ENCODE measurements around the gene HSPA12A.

The HSPA12A gene

GRCh38 chr10:116690356-116691322, 51.7 kb downstream of the HSPA12A start:
- DNase-seq (ENCODE audit: low read depth) = no peak

- no peak for DNase-seq (ENCODE audit: low read depth)
These were observed 52.6 kb downstream of the HSPA12A start for GRCh38 chr10:116689744-116690143.

DNA sequence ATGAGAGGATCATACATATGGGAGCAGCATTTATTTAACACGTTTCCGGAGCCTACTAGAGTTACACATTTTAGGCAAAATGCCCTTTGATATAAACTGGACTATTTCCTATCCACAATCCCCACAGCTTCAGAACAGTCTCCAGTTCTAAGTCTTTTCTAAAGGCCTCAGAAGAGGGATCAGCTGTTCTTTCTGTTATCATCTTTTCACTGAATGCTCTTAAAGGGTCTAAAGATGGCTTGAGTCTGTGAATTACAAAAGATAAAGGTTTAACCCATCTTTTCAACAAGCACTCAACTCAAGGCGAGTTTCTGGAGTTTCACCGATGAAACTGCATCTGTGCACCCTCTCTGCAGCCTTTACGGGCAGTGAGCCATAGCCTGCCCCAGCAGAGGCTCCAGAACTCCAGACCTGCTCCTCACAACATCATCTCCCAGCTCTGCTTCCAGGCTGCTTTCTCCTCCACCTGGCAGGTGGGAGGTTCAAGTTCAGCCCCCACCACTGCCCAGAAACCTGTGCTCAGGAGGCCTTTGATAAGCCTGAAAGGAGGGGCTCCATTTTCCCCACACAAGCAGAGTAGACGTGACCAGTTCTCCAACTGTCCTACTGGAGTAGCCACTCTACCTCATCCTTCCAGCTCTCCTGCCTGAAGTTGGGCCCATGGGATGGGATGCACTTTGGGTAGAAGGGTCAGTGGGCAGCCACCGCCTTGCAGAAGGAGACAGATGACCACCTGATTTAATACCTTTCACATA, 53.4 kb downstream of the HSPA12A start:
- no peak for DNase-seq (ENCODE audit: low read depth)

DNA sequence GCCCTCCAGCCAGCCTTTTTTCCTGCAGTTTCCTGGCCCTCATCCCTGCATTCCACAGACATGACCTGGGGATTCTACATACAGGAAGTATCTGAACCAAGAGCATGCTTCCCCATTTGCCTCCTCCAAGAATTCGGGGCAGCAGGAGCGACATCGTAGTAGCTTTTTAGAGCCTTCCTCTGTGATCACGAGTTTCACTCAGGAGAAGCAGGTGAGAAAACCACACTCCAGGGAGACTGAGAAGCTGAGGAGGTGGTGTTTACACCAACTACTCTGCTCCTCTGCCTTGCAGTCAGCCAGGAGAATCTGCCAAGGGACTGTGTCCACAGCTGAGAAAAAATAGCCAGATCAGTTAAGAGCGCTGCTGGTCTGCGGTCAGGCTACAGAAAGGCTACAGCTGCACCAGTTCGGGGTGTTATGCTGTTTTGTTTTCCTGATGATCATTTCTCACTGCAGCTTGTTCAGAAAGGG, 54.1 kb downstream of the HSPA12A start:
- peak; percentile 69 for DNase-seq (ENCODE audit: low read depth)

- DNase-seq (ENCODE audit: low read depth) = no peak
These were observed 54.7 kb downstream of the HSPA12A start for GRCh38 chr10:116687633-116688032.

DNA sequence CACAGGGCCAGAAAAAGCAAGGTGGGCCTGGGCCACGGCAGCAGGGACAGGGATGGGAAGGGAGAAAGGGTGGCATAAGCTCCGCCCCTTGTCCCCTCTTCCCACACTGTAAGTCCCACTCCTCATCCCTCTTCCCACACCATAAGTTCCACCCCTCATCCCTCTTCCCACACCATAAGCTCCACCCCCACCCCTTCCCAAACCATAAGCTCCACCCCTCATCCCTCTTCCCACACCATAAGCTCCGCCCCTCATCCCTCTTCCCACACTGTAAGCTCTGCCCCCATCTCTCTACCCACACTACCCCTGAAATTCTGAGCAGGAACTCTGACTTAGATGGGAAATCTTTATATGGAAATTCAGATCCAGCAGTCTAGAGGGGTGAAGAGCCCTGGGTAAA, 55.7 kb downstream of the HSPA12A start:
- no peak for DNase-seq (ENCODE audit: low read depth)

- no peak for DNase-seq (ENCODE audit: low read depth)
These were observed 56.6 kb downstream of the HSPA12A start for GRCh38 chr10:116685807-116686206.

DNA sequence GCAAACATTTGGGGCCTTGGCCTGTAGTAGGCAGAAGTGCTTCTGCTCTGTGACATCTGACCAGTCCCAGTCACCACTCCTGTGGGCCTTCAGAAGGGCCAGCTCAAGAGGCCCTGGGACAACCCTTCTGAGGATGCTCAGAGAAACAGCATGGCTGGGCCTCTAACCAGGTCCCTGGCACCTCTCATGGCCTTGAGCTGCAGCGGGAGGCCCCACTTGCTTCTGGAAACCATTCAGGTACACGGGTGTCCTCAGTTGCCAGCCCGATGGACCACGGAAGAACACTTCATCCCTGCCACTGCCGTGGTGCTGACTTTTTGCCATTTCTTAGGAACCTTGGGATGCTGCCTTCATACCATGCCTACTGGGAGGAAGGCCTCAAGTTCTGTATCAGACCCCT, 57.6 kb downstream of the HSPA12A start:
- DNase-seq (ENCODE audit: low read depth) = no peak

- DNase-seq (ENCODE audit: low read depth) = no peak
These were observed 58.5 kb downstream of the HSPA12A start for GRCh38 chr10:116683821-116684220.

DNA sequence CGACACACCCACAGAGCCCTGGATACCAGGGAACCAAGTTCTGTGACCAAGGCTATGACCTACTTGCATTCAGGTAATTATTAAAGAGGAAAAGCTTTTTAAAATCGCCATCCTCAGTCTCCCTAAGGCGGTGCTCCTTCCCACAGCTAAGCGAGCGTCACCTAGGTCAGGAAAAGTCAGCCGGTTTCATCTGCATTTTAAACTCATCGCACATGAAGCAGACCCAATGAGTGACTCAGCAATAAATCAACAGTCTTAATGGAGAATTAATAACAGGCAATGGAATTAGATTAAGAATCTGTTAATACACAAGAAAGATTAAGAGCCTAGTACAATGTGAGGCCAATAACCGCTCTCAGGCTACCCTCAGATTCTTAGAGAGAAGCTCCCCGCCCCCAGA, 59.2 kb downstream of the HSPA12A start:
- no peak for DNase-seq (ENCODE audit: low read depth)

- no peak for DNase-seq (ENCODE audit: low read depth)
These were observed 63.0 kb downstream of the HSPA12A start for GRCh38 chr10:116679351-116679750.

DNA sequence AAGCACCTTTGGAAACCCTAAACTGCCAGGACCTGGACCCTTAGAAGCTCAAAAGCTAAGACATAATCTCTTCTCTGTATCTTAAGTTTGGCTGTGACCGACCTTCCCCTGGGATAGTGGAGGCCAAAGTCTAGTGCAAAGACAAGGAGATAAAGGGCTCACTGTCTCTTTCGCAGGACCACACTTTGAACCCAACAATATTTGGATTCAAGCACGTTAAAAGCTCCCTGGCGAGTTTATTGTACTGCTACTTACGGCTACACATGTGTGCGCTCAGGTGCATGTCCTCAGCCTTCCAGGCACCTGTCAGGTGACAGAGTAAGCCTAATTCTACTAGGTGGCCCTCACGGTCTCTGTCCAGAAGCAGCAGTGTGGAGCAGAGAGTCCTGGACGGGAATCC, 65.7 kb downstream of the HSPA12A start:
- no peak for DNase-seq (ENCODE audit: low read depth)

GRCh38 chr10:116676118-116676517, 66.2 kb downstream of the HSPA12A start:
- no peak for DNase-seq (ENCODE audit: low read depth)

- no peak for DNase-seq (ENCODE audit: low read depth)
These were observed 67.4 kb downstream of the HSPA12A start for GRCh38 chr10:116674901-116675423.

- DNase-seq (ENCODE audit: low read depth) = no peak
These were observed 68.5 kb downstream of the HSPA12A start for GRCh38 chr10:116673866-116674265.

GRCh38 chr10:116672891-116673290, 69.5 kb downstream of the HSPA12A start:
- DNase-seq (ENCODE audit: low read depth) = no peak

GRCh38 chr10:116671274-116671926, 71.0 kb downstream of the HSPA12A start:
- peak; percentile 50 for DNase-seq (ENCODE audit: low read depth)

DNA sequence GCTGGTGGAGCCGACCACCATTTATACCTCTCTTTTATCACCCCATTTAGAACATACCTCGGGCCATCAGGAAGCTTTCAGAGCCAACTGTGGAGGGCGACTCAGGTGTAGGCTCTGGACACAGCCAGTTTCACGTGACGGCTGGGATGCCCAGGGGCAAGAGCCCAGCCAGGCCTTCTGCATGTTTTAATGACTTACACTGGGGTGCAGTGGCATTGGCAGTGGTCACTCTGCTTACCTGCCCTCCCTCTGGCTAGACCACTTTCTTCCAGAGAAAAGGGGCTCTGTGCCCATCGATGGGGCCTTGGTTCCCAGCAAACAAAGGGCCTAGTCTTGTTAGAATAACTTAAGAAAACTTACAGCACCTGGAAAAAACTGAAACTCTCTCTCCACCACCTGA, 71.7 kb downstream of the HSPA12A start:
- DNase-seq (ENCODE audit: low read depth) = no peak

DNA sequence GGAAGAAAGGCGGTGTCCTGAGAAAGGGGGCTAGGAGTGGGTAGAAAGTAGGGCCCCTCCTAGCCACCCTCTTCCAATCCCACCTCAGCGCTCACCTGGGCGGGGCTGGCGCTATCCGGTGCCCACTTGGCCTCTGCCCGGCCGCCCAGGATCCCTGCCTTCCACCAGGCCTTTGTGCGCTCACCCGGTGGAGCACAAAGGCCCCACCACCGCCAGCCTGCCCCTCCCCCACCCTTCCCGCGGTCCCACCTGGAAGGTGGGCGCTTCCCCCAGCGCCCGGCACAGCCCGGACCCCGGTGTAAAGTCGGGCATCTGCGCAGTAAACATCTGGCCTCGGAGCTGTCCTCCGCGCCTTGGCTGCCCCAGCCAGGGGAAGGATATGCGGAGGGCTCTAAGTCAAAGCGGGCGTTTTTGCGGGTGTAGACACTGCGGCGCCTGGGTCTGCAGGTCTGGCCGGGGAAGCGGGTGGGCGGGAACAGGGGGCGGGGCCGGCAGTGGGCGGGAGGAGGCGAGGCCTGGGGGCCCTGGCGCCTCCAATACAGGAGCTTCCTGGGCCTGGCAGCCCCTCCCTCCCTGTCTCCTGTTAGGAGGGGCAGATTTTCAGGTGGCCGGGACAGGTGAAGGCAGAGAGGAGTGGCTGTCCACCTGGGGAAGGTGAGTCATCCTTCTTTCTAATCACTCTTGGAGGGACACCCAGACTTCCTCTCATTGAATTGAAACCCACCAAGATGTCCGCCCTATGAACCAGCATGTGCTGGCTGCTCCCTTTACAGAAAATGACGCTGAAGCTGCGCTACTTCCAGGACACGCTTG, 72.3 kb downstream of the HSPA12A start:
- no peak for DNase-seq (ENCODE audit: low read depth)

DNA sequence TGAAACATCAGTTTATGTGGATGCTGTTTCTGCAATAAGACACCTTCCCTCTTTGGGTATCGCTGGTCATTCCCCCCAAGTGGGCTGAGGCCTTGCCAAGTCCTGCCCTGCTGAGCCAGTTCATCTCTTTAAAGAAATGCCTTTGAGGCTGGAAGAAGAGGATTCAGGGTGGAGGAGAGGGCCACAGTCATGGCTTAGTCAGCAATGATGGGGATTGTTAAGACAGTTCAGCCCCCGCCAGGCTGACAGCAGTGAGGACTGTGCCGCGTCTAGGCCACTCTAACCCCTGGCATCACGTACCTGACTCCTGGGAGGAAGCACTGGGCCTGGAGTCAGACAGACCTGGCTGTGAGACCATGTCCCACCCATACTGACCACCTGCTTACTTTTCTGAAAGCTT, 73.3 kb downstream of the HSPA12A start:
- peak; percentile 38 for DNase-seq (ENCODE audit: low read depth)

- no peak for DNase-seq (ENCODE audit: low read depth)
These were observed 73.9 kb downstream of the HSPA12A start for GRCh38 chr10:116668446-116668845.
